ENCODE results near the gene TAS1R3.

TAS1R3 gene

DNA sequence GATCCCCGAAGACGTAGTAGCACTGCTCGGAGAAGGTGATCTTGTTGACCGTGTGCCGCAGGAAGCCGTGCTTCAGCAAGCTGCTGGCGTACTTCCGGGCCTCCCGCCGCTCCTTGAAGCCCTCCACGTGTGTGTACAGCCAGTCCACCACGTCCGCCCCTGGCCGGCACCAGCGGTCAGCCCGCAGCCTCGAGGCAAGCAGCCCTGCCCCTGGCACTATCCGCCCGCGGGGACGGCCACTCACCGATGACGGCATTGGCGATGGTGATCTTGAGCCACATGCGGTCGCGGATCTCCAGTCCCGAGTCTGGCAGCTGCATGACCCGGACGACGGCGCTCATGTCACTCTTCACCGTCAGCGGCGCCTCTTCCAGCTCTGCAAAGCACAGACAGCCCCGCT lies 7.2 kb downstream of the TAS1R3 start:
- no peak overlapping the region for H2AK5ac ChIP-seq (ENCODE audit: low read length)
- no peak overlapping the region for H3K56ac ChIP-seq (ENCODE audit: low read length)
- no peak for DNase-seq
- peaks cover 7% of the 10 kb centered on the region for H3K36me3 ChIP-seq (ENCODE audit: control insufficient read depth, insufficient read depth, low read length)
- WGBS (ENCODE audit: extremely low coverage, insufficient coverage, low lambda C conversion rate) = no CpG with 5 or more reads among the region's 36 CpGs
- H2BK5ac ChIP-seq (ENCODE audit: low read length) = no peak overlapping the region
- H3K23ac ChIP-seq (ENCODE audit: low read length) = no peak overlapping the region
- H2BK120ac ChIP-seq (ENCODE audit: low read depth, low read length) = no peak overlapping the region
- H3K4me1 ChIP-seq (ENCODE audit: control insufficient read depth, low read depth, low read length) = no peaks in the 10 kb centered on the region
- no peak overlapping the region for H3K4ac ChIP-seq (ENCODE audit: low read depth, low read length)
- no peak overlapping the region for H3K4me2 ChIP-seq (ENCODE audit: low read length)
- H4K5ac ChIP-seq (ENCODE audit: low read length) = no peak overlapping the region
- H3K18ac ChIP-seq (ENCODE audit: low read length) = no peak overlapping the region
- H3K4me3 ChIP-seq (ENCODE audit: low read length) = no peak overlapping the region
- H3K79me2 ChIP-seq (ENCODE audit: control insufficient read depth, insufficient read depth, low read length) = no peaks in the 10 kb centered on the region
- H4K8ac ChIP-seq (ENCODE audit: low read depth, low read length) = no peak overlapping the region
- no peaks in the 10 kb centered on the region for H3K27me3 ChIP-seq (ENCODE audit: insufficient read depth, low read length, poor library complexity)
- peaks cover under 1% of the 10 kb centered on the region for H3K79me1 ChIP-seq (ENCODE audit: low read length)
- no peak overlapping the region for H2BK15ac ChIP-seq (replicated peaks; ENCODE audit: low read depth)
- no peak overlapping the region for H3K9ac ChIP-seq (ENCODE audit: low read length)
- H3K27ac ChIP-seq (ENCODE audit: low read depth, low read length) = no peak overlapping the region

DNA sequence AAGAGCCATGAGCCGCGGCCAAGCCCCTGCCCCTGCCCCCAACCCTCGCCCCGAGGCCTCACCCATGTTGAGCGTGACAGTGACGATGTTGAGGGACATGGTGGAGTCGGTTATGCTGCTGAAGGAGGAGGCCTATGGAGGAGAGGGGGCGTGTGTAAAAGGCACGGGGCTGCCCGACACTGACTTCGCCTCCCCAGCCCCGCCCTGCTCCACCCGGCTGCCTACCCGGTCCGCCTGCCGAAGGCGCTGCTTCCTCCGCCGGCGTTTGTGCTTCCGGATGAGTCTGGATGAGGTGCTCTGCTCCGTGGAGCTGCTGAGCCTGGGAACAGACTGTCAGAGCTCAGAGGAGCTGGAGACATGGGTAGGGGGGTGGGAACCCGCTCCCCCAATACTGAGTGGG lies 9.1 kb downstream of the TAS1R3 start:
- H4K8ac ChIP-seq (ENCODE audit: low read depth, low read length) = no peak overlapping the region
- WGBS (ENCODE audit: extremely low coverage, insufficient coverage, low lambda C conversion rate) = no CpG with 5 or more reads among the region's 23 CpGs
- DNase-seq = no peak
- H3K4ac ChIP-seq (ENCODE audit: low read depth, low read length) = no peak overlapping the region
- no peak overlapping the region for H2BK15ac ChIP-seq (replicated peaks; ENCODE audit: low read depth)
- H3K36me3 ChIP-seq (ENCODE audit: control insufficient read depth, insufficient read depth, low read length) = peaks cover 7% of the 10 kb centered on the region
- H3K23ac ChIP-seq (ENCODE audit: low read length) = no peak overlapping the region
- no peak overlapping the region for H3K27ac ChIP-seq (ENCODE audit: low read depth, low read length)
- H2BK120ac ChIP-seq (ENCODE audit: low read depth, low read length) = no peak overlapping the region
- peaks cover 2% of the 10 kb centered on the region for H3K79me1 ChIP-seq (ENCODE audit: low read length)
- no peak overlapping the region for H3K4me2 ChIP-seq (ENCODE audit: low read length)
- H3K18ac ChIP-seq (ENCODE audit: low read length) = no peak overlapping the region
- no peaks in the 10 kb centered on the region for H3K27me3 ChIP-seq (ENCODE audit: insufficient read depth, low read length, poor library complexity)
- no peaks in the 10 kb centered on the region for H3K4me1 ChIP-seq (ENCODE audit: control insufficient read depth, low read depth, low read length)
- H3K4me3 ChIP-seq (ENCODE audit: low read length) = no peak overlapping the region
- no peak overlapping the region for H3K56ac ChIP-seq (ENCODE audit: low read length)
- H4K5ac ChIP-seq (ENCODE audit: low read length) = no peak overlapping the region
- H3K79me2 ChIP-seq (ENCODE audit: control insufficient read depth, insufficient read depth, low read length) = no peaks in the 10 kb centered on the region
- no peak overlapping the region for H3K9ac ChIP-seq (ENCODE audit: low read length)
- no peak overlapping the region for H2AK5ac ChIP-seq (ENCODE audit: low read length)
- H2BK5ac ChIP-seq (ENCODE audit: low read length) = no peak overlapping the region

DNA sequence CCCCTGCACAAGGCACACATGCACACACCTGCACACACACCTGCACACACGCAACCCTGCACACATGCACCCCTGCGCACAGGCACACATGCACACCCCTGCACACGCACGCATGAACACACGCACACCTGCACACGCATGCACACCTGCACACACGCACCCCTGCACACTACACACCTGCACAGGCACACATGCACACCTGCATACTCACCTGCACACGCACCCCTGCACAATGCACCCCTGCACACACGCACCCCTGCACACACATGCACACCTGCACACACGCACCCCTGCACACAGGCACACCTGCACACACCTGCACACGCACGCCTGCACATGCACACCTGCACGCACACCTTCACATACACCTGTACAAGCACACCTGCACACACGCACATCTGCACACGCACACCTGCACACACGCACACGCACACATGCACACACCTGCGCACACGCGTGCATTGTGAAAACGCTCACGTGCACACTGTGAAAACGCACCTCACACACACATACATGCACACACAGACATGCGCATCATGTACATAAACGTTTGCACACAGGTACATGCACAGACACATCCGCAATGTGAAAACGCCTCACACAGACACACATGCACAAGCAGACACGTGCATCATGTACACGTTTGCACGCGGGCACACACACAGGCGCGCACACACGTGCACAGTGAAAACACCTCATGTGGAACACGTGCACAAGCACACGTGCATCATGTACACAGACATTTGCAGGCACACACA lies 9.9 kb downstream of the TAS1R3 start:
- H3K27ac ChIP-seq (ENCODE audit: low read depth, low read length) = no peak overlapping the region
- H3K4me1 ChIP-seq (ENCODE audit: control insufficient read depth, low read depth, low read length) = no peaks in the 10 kb centered on the region
- H3K23ac ChIP-seq (ENCODE audit: low read length) = no peak overlapping the region
- H4K8ac ChIP-seq (ENCODE audit: low read depth, low read length) = no peak overlapping the region
- peaks cover 4% of the 10 kb centered on the region for H3K79me1 ChIP-seq (ENCODE audit: low read length)
- no peak overlapping the region for H2BK5ac ChIP-seq (ENCODE audit: low read length)
- no peak overlapping the region for H2BK120ac ChIP-seq (ENCODE audit: low read depth, low read length)
- H3K18ac ChIP-seq (ENCODE audit: low read length) = no peak overlapping the region
- H2BK15ac ChIP-seq (replicated peaks; ENCODE audit: low read depth) = no peak overlapping the region
- H3K4me2 ChIP-seq (ENCODE audit: low read length) = no peak overlapping the region
- no peak overlapping the region for H2AK5ac ChIP-seq (ENCODE audit: low read length)
- DNase-seq = no peak
- no peak overlapping the region for H3K4me3 ChIP-seq (ENCODE audit: low read length)
- no peak overlapping the region for H3K4ac ChIP-seq (ENCODE audit: low read depth, low read length)
- H3K9ac ChIP-seq (ENCODE audit: low read length) = no peak overlapping the region
- H3K79me2 ChIP-seq (ENCODE audit: control insufficient read depth, insufficient read depth, low read length) = peaks cover 5% of the 10 kb centered on the region
- H3K36me3 ChIP-seq (ENCODE audit: control insufficient read depth, insufficient read depth, low read length) = peaks cover 7% of the 10 kb centered on the region
- no peak overlapping the region for H3K56ac ChIP-seq (ENCODE audit: low read length)
- no CpG with 5 or more reads among the region's 36 CpGs for whole genome bisulfite sequencing (ENCODE audit: extremely low coverage, insufficient coverage, low lambda C conversion rate)
- H3K27me3 ChIP-seq (ENCODE audit: insufficient read depth, low read length, poor library complexity) = no peaks in the 10 kb centered on the region
- no peak overlapping the region for H4K5ac ChIP-seq (ENCODE audit: low read length)

DNA sequence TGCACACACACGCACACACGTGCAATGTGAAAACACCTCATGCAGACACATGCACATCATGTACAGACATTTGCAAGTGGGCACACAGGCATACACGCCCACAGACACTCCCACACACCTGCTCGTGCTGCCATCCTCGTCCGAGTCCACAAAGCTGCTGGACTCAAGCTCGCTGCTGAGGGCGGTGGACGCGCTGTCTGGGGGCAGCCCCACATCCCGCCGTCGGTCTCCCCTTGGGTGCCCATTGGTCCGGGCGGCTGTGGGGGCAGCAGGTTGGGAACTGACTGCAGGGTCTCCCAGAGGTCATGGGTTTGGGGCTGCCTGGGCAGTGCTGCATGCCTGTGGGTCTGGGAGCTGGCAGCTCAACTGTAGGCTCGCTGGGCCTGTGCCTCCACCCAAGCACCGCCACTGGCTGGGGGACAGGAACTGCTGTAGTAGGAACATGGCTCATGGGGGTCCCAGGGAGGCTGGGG lies 10.5 kb downstream of the TAS1R3 start:
- Histone ChIP-seq H3K4ac (ENCODE audit: low read depth, low read length) (no peak overlapping the region), H3K9ac (ENCODE audit: low read length) (no peak overlapping the region), H3K36me3 (ENCODE audit: control insufficient read depth, insufficient read depth, low read length) (peaks cover 7% of the 10 kb centered on the region), H3K79me1 (ENCODE audit: low read length) (peaks cover 9% of the 10 kb centered on the region), H4K5ac (ENCODE audit: low read length) (no peak overlapping the region), H3K79me2 (ENCODE audit: control insufficient read depth, insufficient read depth, low read length) (peaks cover 11% of the 10 kb centered on the region), H3K27me3 (ENCODE audit: insufficient read depth, low read length, poor library complexity) (no peaks in the 10 kb centered on the region), H2BK120ac (ENCODE audit: low read depth, low read length) (no peak overlapping the region), H3K23ac (ENCODE audit: low read length) (no peak overlapping the region), H3K56ac (ENCODE audit: low read length) (no peak overlapping the region), H4K8ac (ENCODE audit: low read depth, low read length) (no peak overlapping the region), H2BK15ac (replicated peaks; ENCODE audit: low read depth) (no peak overlapping the region), H3K4me3 (ENCODE audit: low read length) (no peak overlapping the region), H2AK5ac (ENCODE audit: low read length) (no peak overlapping the region), H3K4me2 (ENCODE audit: low read length) (no peak overlapping the region), H3K18ac (ENCODE audit: low read length) (no peak overlapping the region), H3K4me1 (ENCODE audit: control insufficient read depth, low read depth, low read length) (no peaks in the 10 kb centered on the region), H3K27ac (ENCODE audit: low read depth, low read length) (no peak overlapping the region), H2BK5ac (ENCODE audit: low read length) (no peak overlapping the region)
- WGBS (ENCODE audit: extremely low coverage, insufficient coverage, low lambda C conversion rate) = no CpG with 5 or more reads among the region's 17 CpGs
- DNase-seq = no peak

DNA sequence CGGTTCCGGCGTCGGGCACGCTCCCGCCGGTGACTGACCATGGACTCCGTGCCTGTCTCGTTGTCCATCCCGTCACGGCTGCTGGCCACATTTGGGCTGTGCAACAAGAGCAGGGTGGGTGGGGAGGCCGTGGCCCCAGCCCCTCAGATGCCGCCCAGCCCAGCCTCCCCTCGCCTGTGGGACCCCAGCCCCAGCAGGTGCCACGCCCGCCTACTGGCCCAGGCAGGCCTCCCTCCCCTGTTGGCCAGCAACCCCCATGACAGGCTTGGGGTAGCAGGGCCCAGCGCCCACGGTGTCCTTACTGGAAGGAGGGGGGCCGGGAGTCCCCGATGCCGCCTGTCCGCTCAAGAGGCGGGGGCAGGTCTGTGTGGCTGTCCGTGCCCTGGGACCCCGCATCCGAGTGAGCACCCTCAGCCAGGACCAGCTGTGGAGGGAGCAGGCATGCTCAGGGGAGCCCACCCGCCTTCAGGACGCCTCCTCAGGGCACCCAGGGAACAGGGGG lies 11.0 kb downstream of the TAS1R3 start:
- H3K56ac ChIP-seq (ENCODE audit: low read length) = no peak overlapping the region
- peaks cover 12% of the 10 kb centered on the region for H3K79me2 ChIP-seq (ENCODE audit: control insufficient read depth, insufficient read depth, low read length)
- no peak overlapping the region for H2BK5ac ChIP-seq (ENCODE audit: low read length)
- H2BK120ac ChIP-seq (ENCODE audit: low read depth, low read length) = no peak overlapping the region
- H4K8ac ChIP-seq (ENCODE audit: low read depth, low read length) = no peak overlapping the region
- H3K4me1 ChIP-seq (ENCODE audit: control insufficient read depth, low read depth, low read length) = no peaks in the 10 kb centered on the region
- no peak overlapping the region for H2AK5ac ChIP-seq (ENCODE audit: low read length)
- H3K79me1 ChIP-seq (ENCODE audit: low read length) = peaks cover 11% of the 10 kb centered on the region
- no peak overlapping the region for H3K9ac ChIP-seq (ENCODE audit: low read length)
- no CpG with 5 or more reads among the region's 28 CpGs for WGBS (ENCODE audit: extremely low coverage, insufficient coverage, low lambda C conversion rate)
- no peak overlapping the region for H3K18ac ChIP-seq (ENCODE audit: low read length)
- no peak overlapping the region for H2BK15ac ChIP-seq (replicated peaks; ENCODE audit: low read depth)
- no peak overlapping the region for H3K4me2 ChIP-seq (ENCODE audit: low read length)
- H3K23ac ChIP-seq (ENCODE audit: low read length) = no peak overlapping the region
- no peak overlapping the region for H3K4ac ChIP-seq (ENCODE audit: low read depth, low read length)
- H3K36me3 ChIP-seq (ENCODE audit: control insufficient read depth, insufficient read depth, low read length) = peaks cover 7% of the 10 kb centered on the region
- H3K4me3 ChIP-seq (ENCODE audit: low read length) = no peak overlapping the region
- no peaks in the 10 kb centered on the region for H3K27me3 ChIP-seq (ENCODE audit: insufficient read depth, low read length, poor library complexity)
- DNase-seq = no peak
- no peak overlapping the region for H3K27ac ChIP-seq (ENCODE audit: low read depth, low read length)
- H4K5ac ChIP-seq (ENCODE audit: low read length) = no peak overlapping the region
